T1000 (cell line): Measurements from ENCODE around the gene PKD1.

Experiments
- DNase-seq: peaks from one replicate; lab custom pipeline; 2025; ENCODE audit warnings: mixed read lengths; lab: John Stamatoyannopoulos, UW

PKD1 gene

GRCh38 chr16:2170080-2170479 is 34.4 kb upstream of the PKD1 start:
- no peak for DNase-seq

- no peak for DNase-seq
Measured at GRCh38 chr16:2167068-2167638, 31.5 kb upstream of the PKD1 start.

GRCh38 chr16:2166263-2167067 is 30.8 kb upstream of the PKD1 start:
- no peak for DNase-seq

- DNase-seq, result no peak
Measured at GRCh38 chr16:2165861-2166260, 30.2 kb upstream of the PKD1 start.

- DNase-seq, result no peak
Measured at GRCh38 chr16:2163211-2163881, 27.6 kb upstream of the PKD1 start.

- DNase-seq, result no peak
Measured at GRCh38 chr16:2162676-2163118, 27.0 kb upstream of the PKD1 start.

GRCh38 chr16:2161911-2162310 is 26.2 kb upstream of the PKD1 start:
- no peak for DNase-seq

GRCh38 chr16:2160915-2161551 is 25.3 kb upstream of the PKD1 start:
- no peak for DNase-seq

GRCh38 chr16:2159175-2159838 is 23.6 kb upstream of the PKD1 start:
- DNase-seq, result peak; percentile 25

- DNase-seq, result no peak
Measured at GRCh38 chr16:2158262-2158638, 22.6 kb upstream of the PKD1 start.

- DNase-seq, result no peak
Measured at GRCh38 chr16:2157480-2158261, 22.0 kb upstream of the PKD1 start.

GRCh38 chr16:2156849-2157224 is 21.1 kb upstream of the PKD1 start:
- no peak for DNase-seq

GRCh38 chr16:2155977-2156848 is 20.5 kb upstream of the PKD1 start:
- DNase-seq, result no peak

- peak; percentile 99 for DNase-seq
Measured at GRCh38 chr16:2155091-2155950, 19.6 kb upstream of the PKD1 start, which contains the start of gene TRAF7. TRAF7 (plus strand) TSS chr16:2155782; CDS start chr16:2163921, 8,139 bp downstream.

GRCh38 chr16:2154533-2155090 is 18.9 kb upstream of the PKD1 start:
- no peak for DNase-seq

GRCh38 chr16:2152695-2153506 is 17.2 kb upstream of the PKD1 start:
- no peak for DNase-seq

- no peak for DNase-seq
Measured at GRCh38 chr16:2151188-2152091, 15.7 kb upstream of the PKD1 start.
